ENCODE data around the gene FAM131A. TPM values are rescaled to one million over a fixed set of nuclear protein-coding genes. Genes with fewer than 3 reads are reported as not detected.

Gene FAM131A
- total RNA-seq, 4 donors from 2014 or later = 7.4 to 20.2 (median 10.4) TPM

DNA sequence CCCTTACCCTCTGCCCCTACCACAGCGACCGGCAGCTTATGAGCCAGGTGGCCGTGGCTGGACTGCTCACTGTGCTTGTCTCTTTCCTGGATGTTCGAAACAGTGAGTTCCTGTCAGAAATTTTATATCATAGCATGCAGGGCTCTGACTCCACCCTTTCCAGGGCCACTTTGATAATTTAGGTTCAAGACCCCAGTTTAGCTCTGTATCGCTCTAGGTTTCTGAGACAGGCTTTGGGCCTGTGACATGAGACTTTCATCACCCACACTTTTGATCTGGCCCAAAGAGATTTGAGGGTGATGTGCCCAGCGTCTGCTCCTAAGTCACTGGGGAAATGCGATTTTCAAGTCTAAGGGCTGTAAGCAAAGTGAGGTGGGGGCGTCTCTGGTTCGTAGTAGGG lies 29.5 kb upstream of the FAM131A start:
- intact Hi-C loops (cut with DNase I) = loop anchor here (10.0 kb wide), 1 partner anchor 47 kb away; no protein-coding TSS in a partner anchor
- no peaks in the 10 kb centered on the region for H3K4me1 ChIP-seq
- no peak for DNase-seq
- no peak overlapping the region for H3K27ac ChIP-seq
- H3K36me3 ChIP-seq = peaks cover 22 to 71% (median 47%) of the 10 kb centered on the region in 3 donors
- H3K27me3 ChIP-seq = no peaks in the 10 kb centered on the region
- no peaks in the 10 kb centered on the region for H3K9me3 ChIP-seq
- 93 to 96% methylated on average over 5 to 9 of the region's 9 CpGs for WGBS, 2 donors
- H3K4me3 ChIP-seq = no peak overlapping the region
- TF ChIP-seq POLR2A (IDR thresholded peaks at IDR 0.05) = no peak
- no peak for TF ChIP-seq CTCF (IDR thresholded peaks at IDR 0.05)

DNA sequence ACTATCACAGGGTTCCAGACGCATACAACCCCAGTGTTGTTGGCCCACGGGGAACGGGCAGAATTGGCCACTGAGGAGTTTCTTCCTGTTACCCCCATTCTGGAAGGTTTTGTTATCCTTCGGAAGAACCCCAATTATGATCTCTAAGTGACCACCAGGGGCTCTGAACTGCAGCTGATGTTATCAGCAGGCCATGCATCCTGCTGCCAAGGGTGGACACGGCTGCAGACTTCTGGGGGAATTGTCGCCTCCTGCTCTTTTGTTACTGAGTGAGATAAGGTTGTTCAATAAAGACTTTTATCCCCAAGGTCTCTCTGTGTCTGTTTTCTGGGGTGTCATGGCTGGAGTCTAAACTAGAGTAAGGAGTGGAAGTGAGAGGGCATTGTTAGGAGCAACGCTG lies 28.7 kb upstream of the FAM131A start:
- intact Hi-C loops (cut with DNase I) = loop anchor here (10.0 kb wide), 1 partner anchor 46 kb away; no protein-coding TSS in a partner anchor
- H3K4me3 ChIP-seq = no peak overlapping the region
- peaks cover 16 to 63% (median 39%) of the 10 kb centered on the region in 3 donors for H3K36me3 ChIP-seq
- 78 to 82% methylated on average over 7 of the region's 7 CpGs for WGBS, 2 donors
- TF ChIP-seq CTCF (IDR thresholded peaks at IDR 0.05) (no peak), POLR2A (IDR thresholded peaks at IDR 0.05) (no peak)
- no peak for DNase-seq
- H3K9me3 ChIP-seq = no peaks in the 10 kb centered on the region
- no peak overlapping the region for H3K27ac ChIP-seq
- H3K4me1 ChIP-seq = peaks cover 0 to 2% (median 0%) of the 10 kb centered on the region in 3 donors
- H3K27me3 ChIP-seq = no peaks in the 10 kb centered on the region

GRCh38 chr3:184311633-184312032 lies 25.8 kb upstream of the FAM131A start:
- peaks cover 9 to 39% (median 20%) of the 10 kb centered on the region in 3 donors for H3K36me3 ChIP-seq

DNA sequence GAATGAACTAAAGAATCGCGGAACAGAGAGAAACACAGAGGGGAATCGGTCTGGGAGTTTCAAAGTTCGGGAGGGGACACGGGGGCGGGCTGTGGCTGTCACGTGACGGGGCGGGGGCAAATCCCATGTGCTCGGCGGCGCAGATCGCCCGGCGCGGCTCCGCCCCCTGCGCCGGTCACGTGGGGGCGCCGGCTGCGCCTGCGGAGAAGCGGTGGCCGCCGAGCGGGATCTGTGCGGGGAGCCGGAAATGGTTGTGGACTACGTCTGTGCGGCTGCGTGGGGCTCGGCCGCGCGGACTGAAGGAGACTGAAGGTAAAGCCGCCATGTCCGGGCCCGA lies 23.1 kb upstream of the FAM131A start, which contains the start of gene EIF4G1:
Gene EIF4G1 (plus strand): TSS at position 244 of the 337 bp plus-strand sequence. CDS start 1,191 bp downstream, outside the sequence.
- H3K4me1 ChIP-seq = peaks cover 20 to 47% (median 35%) of the 10 kb centered on the region in 3 donors
- peaks cover 7 to 34% (median 13%) of the 10 kb centered on the region in 3 donors for H3K36me3 ChIP-seq
- peak within 1 kb of the TSS; percentile 99 to 100 (median 100) for H3K27ac ChIP-seq
- TF ChIP-seq POLR2A (IDR thresholded peaks at IDR 0.05) (peak in 2 of 4 donors; percentile 32 to 75), CTCF (IDR thresholded peaks at IDR 0.05) (no peak)
- intact Hi-C loops (cut with DNase I) = no loop called here
- peak; percentile 57 for DNase-seq
- no peaks in the 10 kb centered on the region for H3K9me3 ChIP-seq
- no peaks in the 10 kb centered on the region for H3K27me3 ChIP-seq
- H3K4me3 ChIP-seq = peak within 1 kb of the TSS; percentile 70 to 94 (median 81)
- 0 to 2% methylated on average over 11 to 28 of the region's 40 CpGs for WGBS, 2 donors

More at GRCh38 chr3:184311633-184312032, 25.8 kb upstream of the FAM131A start:
- Histone ChIP-seq H3K27ac (no peak overlapping the region), H3K9me3 (no peaks in the 10 kb centered on the region), H3K4me1 (peaks cover 7 to 20% (median 9%) of the 10 kb centered on the region in 3 donors), H3K4me3 (no peak overlapping the region), H3K27me3 (no peaks in the 10 kb centered on the region)
- DNase-seq = no peak
- intact Hi-C loops (cut with DNase I) = no loop called here
- no peak for TF ChIP-seq CTCF (IDR thresholded peaks at IDR 0.05)
- TF ChIP-seq POLR2A (IDR thresholded peaks at IDR 0.05) = no peak

DNA sequence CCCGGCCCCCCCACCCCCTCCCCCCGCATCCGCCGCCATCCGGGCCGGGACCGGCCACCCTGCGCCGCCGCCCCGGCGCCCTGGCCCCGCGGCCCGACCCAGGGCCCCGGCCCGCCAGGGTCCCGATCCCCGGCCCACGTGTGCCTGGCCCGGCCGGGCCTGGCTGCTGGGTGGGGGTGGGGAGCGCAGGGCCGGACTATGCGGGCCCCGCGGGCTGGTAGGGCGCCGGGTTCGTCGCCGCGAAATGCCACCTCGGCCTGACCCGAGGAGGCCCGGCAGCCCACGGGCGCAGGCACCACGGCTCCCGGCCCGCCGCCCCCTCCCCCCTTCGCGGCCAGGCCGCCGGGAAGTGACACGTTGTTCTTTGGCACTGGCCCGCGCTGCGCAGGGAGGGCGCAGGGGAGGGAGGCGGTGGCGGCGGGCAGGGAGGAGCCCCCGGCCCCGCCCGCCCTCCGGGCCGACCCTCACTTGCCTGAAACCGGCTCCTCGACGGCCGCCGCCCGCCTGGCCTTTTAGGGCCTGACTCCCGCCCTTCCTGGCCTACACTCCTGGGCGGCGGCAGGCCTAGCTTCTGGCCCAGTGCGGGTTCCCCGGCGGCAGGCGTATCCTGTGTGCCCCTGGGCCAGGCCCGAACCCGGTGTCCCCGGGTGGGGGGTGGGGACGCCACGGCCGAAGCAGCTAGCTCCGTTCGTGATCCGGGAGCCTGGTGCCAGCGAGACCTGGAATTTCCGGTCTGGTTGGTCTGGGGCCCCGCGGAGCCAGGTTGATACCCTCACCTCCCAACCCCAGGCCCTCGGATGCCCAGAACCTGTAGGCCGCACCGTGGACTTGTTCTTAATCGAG lies 22.5 kb upstream of the FAM131A start:
- peak; percentile 45 for DNase-seq
- H3K27ac ChIP-seq = peak overlapping the region; percentile 99 to 100 (median 100)
- H3K4me3 ChIP-seq = peak overlapping the region; percentile 70 to 94 (median 81)
- H3K9me3 ChIP-seq = no peaks in the 10 kb centered on the region
- peaks cover 20 to 53% (median 39%) of the 10 kb centered on the region in 3 donors for H3K4me1 ChIP-seq
- H3K36me3 ChIP-seq = peaks cover 7 to 28% (median 13%) of the 10 kb centered on the region in 3 donors
- intact Hi-C loops (cut with DNase I) = no loop called here
- TF ChIP-seq POLR2A (IDR thresholded peaks at IDR 0.05) (peak in 3 of 4 donors; percentile 19 to 58 (median 45)), CTCF (IDR thresholded peaks at IDR 0.05) (no peak)
- WGBS, 2 donors = 0% methylated on average over 2 of the region's 89 CpGs; no CpG with 5 or more reads in 1 of the 2 donors
- H3K27me3 ChIP-seq = no peaks in the 10 kb centered on the region
